GM18868 (cell line): ENCODE results near the gene OCIAD1.
"Not testable (repeated sequence)": the region's sequence is repeated elsewhere in the genome, so short reads cannot be mapped to it uniquely, and the experiment has no call there.

ENCODE experiments used
- ATAC-seq: cut with Tn5 transposase; IDR thresholded peaks from one replicate; pipeline ENCODE4 v1.9.1; 2021; ENCODE audit warnings: mild to moderate bottlenecking, moderate library complexity; ENCODE audit not compliant: unreplicated experiment

The OCIAD1 gene

DNA sequence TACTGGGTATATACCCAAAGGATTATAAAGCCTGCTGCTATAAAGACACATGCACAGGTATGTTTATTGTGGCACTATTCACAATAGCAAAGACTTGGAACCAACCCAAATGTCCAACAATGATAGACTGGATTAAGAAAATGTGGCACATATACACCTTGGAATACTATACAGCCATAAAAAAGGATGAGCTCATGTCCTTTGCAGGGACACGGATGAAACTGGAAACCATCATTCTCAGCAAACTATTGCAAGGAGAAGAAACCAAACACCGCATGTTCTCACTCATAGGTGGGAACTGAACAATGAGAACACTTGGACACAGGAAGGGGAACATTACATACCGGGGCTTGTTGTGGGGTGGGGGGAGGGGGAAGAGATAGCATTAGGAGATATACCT lies 58.9 kb downstream of the OCIAD1 start:
- not testable (repeated sequence) for ATAC-seq

DNA sequence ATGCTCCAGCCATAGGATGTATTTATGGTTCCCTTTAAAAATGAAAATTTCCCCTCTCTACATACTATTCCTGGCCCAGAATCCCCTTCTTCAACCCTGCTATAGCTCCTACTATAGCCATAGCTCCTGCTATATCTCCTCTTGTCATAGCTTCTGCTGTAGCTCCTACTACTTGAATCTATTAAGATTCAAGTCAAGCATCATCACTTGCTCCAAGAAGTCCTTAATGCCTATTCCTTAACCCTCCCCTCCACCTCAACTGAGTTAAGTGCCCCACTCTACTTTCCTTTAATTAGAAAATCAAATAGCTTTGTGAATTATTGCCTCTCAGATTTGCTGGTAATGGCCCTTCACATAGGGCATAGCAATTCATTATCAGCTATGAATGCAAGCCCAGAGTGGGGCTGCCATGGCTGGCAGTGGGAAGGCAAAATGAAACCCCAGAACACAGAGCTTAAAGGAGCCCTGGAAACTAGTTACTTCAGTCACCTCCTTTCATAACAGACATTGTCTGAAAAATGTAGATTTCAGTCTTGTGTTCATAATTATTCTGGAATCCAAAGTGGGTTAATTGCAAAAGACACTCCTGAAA lies 60.2 kb downstream of the OCIAD1 start:
- no peak for ATAC-seq

DNA sequence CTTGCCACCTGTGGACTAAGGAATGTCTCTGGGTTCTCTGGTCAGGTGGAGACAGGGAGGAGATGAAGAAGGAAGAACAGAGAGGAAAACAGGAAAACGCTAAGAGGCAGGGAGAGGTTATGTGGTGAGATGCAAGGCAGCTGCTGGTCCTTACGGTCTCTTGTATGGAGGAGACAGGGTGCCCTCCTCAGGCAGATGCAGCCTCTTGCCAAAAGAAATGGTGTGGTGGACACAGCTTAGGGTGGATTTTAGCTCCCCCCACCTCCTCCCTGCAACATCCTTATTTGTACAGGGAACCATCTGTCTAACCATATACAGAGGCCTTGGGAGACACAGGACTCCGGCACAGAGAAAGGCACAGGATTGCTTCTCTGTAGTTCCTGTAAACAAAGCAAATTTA lies 66.0 kb downstream of the OCIAD1 start:
- no peak for ATAC-seq

DNA sequence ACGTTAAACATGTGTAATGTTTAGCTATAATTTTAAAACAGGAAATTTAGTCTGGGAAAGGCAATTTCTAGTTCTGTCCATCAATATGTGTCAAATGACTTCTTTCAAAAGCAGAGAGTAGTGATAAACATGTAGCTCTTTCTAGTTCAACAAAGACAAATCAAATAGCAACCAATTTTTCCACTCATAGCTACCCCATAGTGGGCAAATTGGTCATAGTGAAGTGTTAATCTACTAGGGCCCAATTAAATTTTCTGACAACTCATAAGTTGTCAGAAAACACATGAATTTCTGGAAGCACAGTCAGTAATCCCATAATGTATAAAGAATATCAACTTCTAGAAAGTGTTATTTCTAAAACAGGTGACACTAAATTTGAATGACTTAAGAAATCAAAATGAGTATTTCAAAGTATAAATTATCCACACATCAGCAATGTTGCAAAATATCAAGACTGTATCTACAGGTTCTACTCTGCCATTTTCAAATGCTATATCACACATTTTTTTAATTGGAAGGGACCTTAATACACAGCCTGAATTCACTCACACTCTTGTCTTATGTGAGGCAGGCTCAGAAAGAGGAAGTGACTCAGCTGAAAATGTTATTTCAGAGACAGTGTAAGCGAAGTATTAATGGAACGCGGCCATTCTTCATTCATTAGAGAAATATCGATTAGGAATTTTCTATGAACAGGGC lies 68.0 kb downstream of the OCIAD1 start:
- peak; percentile 96 for ATAC-seq

DNA sequence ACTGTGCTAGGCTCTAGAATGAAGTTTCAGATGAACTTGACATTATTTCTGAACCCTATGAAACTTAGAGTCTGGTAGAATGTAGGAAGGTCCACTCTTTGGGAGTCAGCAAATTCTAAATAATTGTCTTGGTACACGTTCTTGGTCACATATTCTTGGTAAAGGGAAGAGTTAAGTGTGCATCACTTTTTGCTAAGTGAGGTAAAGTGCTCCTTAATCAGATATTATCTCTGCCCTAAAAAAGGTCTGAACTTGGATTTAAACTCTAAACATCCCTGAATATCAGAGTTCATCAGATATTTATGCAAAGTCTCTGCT lies 68.5 kb downstream of the OCIAD1 start:
- peak; percentile 23 for ATAC-seq

DNA sequence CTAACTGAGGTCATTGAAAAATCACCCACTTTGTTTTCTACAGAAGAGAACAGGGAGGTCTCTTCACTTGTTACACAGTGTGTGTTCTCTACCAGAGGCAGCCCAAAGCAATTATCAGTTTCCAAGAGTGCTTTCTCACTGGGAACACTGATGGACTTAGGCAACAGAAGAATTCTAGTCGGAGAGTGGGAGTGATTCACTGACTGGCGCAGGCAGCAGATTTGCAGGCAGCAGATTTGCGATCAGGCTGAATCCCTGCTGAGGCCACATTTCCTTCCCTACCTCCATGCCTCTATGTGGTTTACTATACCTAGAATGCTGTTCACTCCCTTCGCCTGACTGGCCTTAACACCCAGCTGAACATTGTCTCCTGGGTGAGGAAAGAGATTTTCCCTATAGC lies 69.1 kb downstream of the OCIAD1 start:
- peak; percentile 17 for ATAC-seq

DNA sequence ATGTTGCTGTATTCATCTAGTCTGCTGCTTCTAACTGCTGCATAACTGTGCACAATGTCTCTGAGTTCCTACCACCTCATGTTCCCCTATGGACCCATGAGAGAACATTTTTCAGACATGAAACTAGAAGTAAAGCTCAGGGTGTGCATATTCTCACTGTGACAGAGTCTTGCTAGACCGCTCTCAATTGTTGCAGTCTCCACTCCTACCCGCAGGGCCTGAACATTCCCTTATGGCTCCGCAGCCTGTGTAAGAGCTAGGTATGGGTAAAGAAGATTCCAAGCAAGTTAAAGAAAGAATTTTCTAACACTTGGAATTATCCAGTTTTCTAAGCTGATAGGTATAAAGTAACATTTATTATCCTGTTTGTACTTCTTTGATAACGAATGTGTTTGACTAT lies 70.3 kb downstream of the OCIAD1 start:
- no peak for ATAC-seq

DNA sequence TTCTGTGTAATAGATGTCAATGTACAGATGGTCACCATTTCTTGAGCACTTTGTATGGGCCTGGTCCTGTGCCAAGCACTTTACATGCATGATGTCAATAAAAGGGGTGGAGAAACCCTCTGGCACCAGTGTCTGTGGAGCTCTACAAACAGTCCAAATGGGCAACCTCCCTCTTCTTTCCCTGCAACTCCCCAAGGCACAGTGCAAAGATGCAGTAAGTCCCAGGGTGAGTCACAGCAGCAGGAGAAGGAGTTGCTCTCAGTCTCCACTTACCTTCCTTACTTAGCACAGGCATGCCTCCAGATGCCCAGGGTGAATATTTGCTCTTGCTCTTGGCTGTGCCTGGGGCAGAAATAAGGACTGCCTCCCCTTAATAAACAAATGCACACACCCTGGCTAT lies 71.4 kb downstream of the OCIAD1 start:
- ATAC-seq = no peak

DNA sequence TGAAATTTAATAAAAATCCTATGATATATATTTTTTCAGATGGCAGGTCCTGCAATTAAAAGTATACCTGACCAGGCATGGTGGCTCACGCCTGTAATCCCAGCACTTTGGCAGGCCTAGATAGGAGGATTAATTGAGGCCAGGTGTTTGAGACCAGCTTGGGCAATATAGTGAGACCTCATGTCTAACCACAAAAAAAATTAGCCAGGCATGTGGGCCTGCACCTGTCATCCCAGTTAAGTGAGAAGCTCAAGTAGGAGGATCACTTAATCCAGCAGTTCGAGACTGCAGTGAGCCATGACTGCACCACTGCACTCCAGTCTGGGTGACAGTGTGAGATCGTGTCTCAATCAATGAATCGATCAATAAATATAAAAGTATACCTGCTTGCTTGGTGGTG lies 73.2 kb downstream of the OCIAD1 start:
- ATAC-seq = no peak

DNA sequence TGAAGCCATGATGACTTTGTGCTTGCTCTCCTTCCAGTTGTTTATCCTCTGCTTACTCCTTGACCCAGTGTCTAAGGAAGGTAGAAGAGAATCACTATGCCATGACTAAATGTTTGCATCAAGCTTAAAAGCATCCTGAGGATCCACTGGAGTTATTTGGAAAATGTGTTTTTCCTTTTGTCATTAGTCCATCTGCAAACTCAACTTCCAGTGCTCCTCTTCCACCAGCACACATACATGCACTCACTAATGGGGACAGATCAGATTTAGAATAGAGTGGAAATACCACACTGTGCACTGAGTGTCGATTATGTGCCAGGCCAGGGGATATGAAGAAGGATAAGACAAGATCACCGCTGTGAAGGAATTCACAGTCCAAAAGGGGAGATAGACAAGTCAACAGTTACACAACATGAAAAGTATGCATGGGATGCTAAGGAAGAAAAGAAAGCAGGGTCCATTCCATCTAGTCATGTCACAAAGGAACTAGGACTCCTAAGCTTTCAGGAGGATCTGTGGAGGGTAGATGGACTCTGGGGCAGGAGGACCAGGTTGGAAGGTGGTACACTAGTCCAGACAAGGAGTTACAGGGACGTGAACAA lies 73.8 kb downstream of the OCIAD1 start:
- ATAC-seq = no peak

DNA sequence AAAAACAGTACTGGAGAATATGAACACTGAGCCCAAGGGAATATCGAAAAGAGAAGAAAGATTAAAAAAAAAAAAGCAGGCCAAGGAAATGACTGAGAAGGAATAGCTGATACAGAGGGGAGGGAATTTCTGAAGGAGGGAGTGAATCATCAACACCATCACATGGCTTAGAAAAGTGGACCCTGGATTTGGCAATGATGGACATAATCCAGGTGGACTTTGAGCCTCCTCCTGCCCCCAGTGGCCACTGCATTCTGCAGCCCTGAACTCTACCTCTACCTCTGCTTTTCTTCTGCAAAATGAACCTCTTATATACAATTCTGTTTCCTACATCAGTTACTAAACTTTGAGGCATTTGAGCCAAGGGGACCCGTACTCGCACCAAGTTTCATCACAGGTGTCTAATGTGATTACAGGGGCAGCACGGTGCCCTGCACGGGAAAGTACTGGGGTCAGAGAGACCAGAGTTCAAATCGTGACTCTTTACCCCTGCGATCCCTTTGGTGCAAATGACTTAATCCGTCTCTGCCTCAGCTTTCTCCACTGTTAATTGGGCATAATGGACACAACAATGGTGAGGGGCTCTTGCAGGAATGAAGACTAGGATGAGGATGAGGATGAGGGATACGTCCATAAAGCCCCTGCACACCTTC lies 74.6 kb downstream of the OCIAD1 start:
- ATAC-seq = no peak

DNA sequence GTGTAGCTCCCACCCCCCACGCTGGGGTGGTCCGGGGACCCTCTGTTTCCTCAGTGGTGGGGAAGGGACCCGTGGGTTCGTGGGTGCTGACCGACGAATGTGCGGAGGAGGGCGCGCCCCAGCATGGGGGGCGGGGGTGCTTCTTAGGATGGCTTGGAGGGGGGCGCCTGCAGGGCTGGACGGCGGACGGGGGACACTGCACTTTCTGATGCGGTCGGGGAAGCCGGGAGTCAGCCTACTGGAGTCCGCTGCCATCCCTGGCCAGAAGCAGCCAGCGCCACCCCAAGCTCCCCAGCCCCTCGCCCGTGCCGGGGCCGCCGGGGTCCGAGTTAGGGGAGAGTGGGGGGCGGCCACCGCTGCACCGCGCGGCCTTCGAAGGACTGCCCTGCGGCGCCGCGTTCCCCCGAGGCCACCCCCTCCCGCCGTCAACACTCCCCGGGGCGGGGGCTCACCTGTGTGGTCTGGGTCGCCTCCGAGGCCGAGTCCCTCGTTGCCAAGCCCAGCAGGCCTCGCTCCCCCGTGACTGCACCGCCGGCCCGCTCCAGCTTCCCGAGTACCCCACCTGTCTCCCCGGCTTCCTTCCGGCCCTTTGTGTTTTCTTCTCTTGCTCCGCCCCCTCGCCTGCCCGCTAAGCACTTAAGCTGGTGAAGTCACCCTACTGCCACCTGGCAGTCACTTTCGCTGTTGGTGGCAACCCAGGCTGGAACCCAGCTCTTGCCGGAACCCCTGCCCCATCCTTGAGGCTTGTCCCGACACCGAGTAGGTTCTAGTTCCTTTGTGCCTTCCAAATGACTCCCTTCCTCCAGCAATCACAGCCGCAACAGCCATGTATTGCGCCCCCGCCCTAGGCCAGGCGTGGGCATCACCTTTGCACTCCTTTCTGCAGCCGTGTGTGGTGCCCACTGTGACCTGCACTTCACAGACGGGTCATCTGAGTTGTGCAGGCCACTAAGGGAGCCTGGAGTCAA lies 75.6 kb downstream of the OCIAD1 start, which contains the start of gene OCIAD2:
Gene OCIAD2, minus strand, starts transcription at position 569 of the 968 bp plus-strand sequence. CDS start 2,225 bp downstream, outside the sequence.
- peak; percentile 98 for ATAC-seq

DNA sequence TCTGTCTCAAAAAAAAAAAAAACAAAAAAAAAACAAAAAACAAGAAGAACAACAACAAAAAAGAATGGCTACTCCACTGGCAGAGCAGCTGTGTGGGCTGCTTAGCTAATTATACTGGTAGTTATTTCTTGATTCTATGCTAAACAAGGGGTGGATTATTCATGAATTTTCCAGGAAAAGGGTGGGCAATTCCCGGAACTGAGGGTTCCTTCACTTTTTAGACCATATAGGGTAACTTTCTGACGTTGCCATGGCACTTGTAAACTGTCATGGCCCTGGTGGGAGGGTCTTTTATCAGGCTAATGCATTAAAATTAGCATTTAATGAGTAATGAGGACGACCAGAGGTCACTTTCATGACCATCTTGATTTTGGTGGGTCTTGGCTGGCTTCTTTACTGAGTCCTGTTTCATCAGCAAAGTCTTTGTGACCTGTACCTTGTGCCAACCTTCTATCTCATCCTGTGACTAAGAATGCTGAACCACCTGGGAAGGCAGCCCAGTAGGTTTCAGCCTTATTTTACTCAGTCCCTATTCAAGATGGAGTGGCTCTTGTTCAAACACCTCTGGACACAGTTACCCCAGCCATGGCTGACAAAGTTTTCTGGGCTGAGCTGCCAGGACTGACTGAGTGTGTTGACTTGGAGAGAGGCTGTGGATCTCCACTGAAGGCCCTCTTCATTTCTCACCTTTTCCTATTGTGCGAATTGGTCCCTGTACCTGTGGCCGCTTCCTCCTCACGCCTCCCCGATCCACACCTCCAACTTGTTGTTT lies 77.0 kb downstream of the OCIAD1 start:
- no peak for ATAC-seq

DNA sequence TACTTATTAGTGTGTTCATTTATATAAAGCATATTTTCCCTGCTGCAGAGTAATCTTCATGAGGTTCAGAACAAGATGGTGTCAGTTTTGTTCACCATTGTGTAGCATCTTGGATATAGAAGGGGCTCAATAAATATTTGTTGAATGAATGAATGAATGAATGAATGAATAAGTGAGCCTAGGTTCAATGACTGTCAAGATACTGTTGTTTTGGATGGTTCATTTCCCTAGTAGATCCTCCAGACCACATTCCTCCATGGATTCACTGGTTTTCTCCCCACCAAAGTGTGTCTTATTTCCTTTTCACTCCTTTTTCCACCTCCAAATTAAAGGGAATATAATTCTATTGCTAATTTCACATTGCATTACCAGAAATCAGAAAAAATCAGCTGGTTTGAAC lies 77.8 kb downstream of the OCIAD1 start:
- no peak for ATAC-seq

DNA sequence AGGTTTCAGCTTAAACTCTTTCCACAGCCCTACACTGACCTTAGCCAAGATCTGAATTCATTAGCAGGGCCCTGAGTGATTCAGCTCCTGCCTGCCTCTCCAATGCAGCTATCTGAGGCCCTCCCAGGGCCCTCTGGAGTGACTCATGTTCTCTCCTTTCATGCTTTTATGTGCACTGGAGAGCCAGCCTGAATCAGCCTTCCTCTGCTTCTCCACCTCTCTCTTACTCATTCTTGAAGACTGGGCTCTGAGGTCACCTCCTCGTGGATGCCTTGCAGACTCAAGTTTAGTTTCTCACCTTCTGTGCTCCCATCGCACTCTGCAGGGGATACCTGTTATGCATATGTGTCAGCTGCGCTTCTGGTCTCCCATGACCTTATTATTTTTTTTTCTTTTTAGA lies 78.8 kb downstream of the OCIAD1 start:
- no peak for ATAC-seq

DNA sequence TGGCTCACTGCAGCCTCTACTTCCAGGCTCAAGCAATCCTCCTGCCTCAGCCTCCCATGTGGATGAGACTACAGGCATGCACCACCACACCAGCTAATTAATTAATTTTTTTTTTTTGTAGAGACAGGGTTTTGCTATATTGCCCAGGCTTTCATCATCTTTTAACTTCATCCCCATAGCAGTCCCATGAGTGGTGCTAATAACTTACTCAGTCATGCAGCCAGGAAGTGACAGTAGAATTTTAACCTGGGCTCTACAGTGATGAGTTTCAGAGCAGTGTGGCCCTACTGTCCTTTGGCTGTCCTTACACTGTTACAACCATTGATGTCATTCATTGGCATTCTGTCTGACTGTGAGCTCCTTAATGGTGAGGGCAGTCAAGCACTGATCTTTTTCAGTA lies 79.6 kb downstream of the OCIAD1 start:
- ATAC-seq = no peak
